OCI-LY1 (cell line): ENCODE results near the gene BMF.

Source experiments
- H2AFZ ChIP-seq: fragments of 200-600 bp; sonication (generic), shearing (Covaris generic); 2 replicates; pipeline ENCODE4 v1.6.0; 2014; ENCODE audit warnings: antibody characterized with exemption, mild to moderate bottlenecking, low read length
- H3F3A ChIP-seq: fragments of 200-600 bp; sonication (generic), shearing (Covaris generic); 2 replicates; pipeline ENCODE4 v1.6.0; 2014; ENCODE audit warnings: mild to moderate bottlenecking, antibody characterized with exemption, low read length, moderate library complexity; ENCODE audit not compliant: insufficient read depth
- H3K27ac ChIP-seq: fragments of 200-600 bp; sonication (generic); 2 replicates; pipeline ENCODE4 v1.5.1; 2014; ENCODE audit warnings: low read length, mixed run types, mild to moderate bottlenecking, low read depth; ENCODE audit not compliant: poor library complexity, severe bottlenecking
- H3K27me3 ChIP-seq: fragments of 200-600 bp; sonication (generic); 2 replicates; pipeline ENCODE4 v1.6.0; 2014; ENCODE audit warnings: antibody characterized with exemption, mild to moderate bottlenecking, low read length, moderate library complexity; ENCODE audit not compliant: insufficient read depth
- H3K36me3 ChIP-seq: fragments of 200-600 bp; sonication (generic); 2 replicates; pipeline ENCODE4 v1.6.1; 2014; ENCODE audit warnings: mild to moderate bottlenecking, antibody characterized with exemption, low read length, moderate library complexity, mixed read lengths; ENCODE audit not compliant: insufficient read depth
- H3K4me1 ChIP-seq: fragments of 200-600 bp; sonication (generic); 2 replicates; pipeline ENCODE4 v1.5.1; 2014; ENCODE audit warnings: mild to moderate bottlenecking, low read length, moderate library complexity; ENCODE audit not compliant: insufficient read depth, severe bottlenecking
- H3K4me2 ChIP-seq: fragments of 200-600 bp; sonication (generic), shearing (Covaris generic); 2 replicates; pipeline ENCODE4 v1.6.1; 2014; ENCODE audit warnings: low read length
- H3K4me3 ChIP-seq: fragments of 200-600 bp; sonication (generic); 2 replicates; pipeline ENCODE4 v1.5.1; 2014; ENCODE audit warnings: low read length, low read depth, mild to moderate bottlenecking, mixed read lengths; ENCODE audit not compliant: poor library complexity, severe bottlenecking
- H3K79me2 ChIP-seq: fragments of 200-600 bp; shearing (Covaris generic); 2 replicates; pipeline ENCODE4 v1.6.1; 2016; ENCODE audit warnings: mixed run types, low read length, mixed read lengths; ENCODE audit not compliant: insufficient read depth
- H3K9ac ChIP-seq: fragments of 200-600 bp; sonication (generic), shearing (Covaris generic); 2 replicates; pipeline ENCODE4 v1.6.1; 2014; ENCODE audit warnings: mild to moderate bottlenecking, low read length, mixed read lengths
- H3K9me2 ChIP-seq: fragments of 200-600 bp; sonication (generic), shearing (Covaris generic); 2 replicates; pipeline ENCODE4 v1.6.1; 2014; ENCODE audit warnings: low read depth, mild to moderate bottlenecking, low read length, mixed read lengths
- H3K9me3 ChIP-seq: fragments of 200-600 bp; shearing (Covaris generic); 2 replicates; pipeline ENCODE4 v1.6.1; 2014; ENCODE audit warnings: low read length, mixed read lengths
- H4K20me1 ChIP-seq: fragments of 200-600 bp; sonication (generic), shearing (Covaris generic); 2 replicates; pipeline ENCODE4 v1.6.0; 2016; ENCODE audit warnings: mild to moderate bottlenecking, low read length; ENCODE audit not compliant: insufficient read depth
- EZH2 ChIP-seq: fragments of 200-600 bp; sonication (generic), shearing (Covaris generic); IDR thresholded peaks from 2 replicates; pipeline ENCODE4 v1.8.0; 2017; ENCODE audit warnings: borderline replicate concordance, mixed run types, mild to moderate bottlenecking, antibody characterized with exemption, low read length, moderate library complexity, mixed read lengths
- TF ChIP-seq, protein P1 (sequence below): fragments of 200-600 bp; sonication (generic), shearing (Covaris generic); IDR thresholded peaks from 2 replicates; pipeline ENCODE4 v1.5.1; 2017; ENCODE audit warnings: mild to moderate bottlenecking, antibody characterized with exemption, low read length, moderate library complexity, mixed read lengths

BMF gene

DNA sequence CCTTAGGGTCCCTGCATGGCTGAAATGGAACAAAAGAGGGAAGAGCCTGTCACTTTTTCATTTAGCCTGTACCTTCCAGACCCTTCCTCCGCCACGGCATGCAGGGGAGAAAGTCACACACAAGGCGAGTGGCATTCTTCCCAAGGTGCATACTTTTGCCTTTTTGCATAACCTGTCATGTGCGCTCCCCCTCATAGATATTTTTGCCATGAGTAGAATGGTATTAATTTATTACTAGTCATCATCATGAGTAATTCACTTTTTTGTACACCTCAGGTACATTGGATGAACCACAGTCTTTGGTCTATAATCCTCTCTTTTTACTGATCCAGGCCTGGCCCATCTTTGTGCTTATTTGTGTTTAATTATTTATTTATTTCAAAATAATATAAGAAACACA, 43.3 kb upstream of the BMF start:
- H4K20me1 ChIP-seq, result no peaks in the 10 kb centered on the region
- H3K27me3 ChIP-seq, result no peaks in the 10 kb centered on the region
- TF ChIP-seq, protein P1, sequence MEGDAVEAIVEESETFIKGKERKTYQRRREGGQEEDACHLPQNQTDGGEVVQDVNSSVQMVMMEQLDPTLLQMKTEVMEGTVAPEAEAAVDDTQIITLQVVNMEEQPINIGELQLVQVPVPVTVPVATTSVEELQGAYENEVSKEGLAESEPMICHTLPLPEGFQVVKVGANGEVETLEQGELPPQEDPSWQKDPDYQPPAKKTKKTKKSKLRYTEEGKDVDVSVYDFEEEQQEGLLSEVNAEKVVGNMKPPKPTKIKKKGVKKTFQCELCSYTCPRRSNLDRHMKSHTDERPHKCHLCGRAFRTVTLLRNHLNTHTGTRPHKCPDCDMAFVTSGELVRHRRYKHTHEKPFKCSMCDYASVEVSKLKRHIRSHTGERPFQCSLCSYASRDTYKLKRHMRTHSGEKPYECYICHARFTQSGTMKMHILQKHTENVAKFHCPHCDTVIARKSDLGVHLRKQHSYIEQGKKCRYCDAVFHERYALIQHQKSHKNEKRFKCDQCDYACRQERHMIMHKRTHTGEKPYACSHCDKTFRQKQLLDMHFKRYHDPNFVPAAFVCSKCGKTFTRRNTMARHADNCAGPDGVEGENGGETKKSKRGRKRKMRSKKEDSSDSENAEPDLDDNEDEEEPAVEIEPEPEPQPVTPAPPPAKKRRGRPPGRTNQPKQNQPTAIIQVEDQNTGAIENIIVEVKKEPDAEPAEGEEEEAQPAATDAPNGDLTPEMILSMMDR, result no peak
- TF ChIP-seq EZH2, result no peak
- no peaks in the 10 kb centered on the region for H3F3A ChIP-seq
- H3K36me3 ChIP-seq, result no peaks in the 10 kb centered on the region
- H3K4me3 ChIP-seq, result no peak overlapping the region
- H3K9ac ChIP-seq, result no peak overlapping the region
- H3K4me1 ChIP-seq, result no peaks in the 10 kb centered on the region
- no peak overlapping the region for H2AFZ ChIP-seq
- H3K79me2 ChIP-seq, result no peaks in the 10 kb centered on the region
- no peak overlapping the region for H3K27ac ChIP-seq
- no peaks in the 10 kb centered on the region for H3K9me3 ChIP-seq
- H3K4me2 ChIP-seq, result no peak overlapping the region
- H3K9me2 ChIP-seq, result no peaks in the 10 kb centered on the region

DNA sequence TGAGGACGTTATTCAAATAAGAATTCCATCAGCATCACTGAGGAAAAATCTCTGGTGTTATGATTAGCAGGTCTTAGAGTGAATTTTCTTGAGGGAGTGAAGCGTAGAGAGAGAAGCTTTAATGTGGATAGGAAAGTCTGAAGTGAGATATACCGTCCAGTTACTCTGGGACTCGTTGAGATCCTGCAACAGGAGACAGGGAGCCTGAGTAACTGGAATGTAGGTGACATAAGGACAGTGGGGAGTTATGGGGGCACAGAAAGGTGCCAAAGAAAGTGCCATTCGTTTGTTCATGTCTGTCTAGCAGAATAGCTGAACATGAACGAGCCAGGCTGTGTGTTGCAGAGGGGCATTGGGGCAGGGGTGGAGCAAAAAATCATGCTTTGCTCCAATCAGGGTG, 42.8 kb upstream of the BMF start:
- no peak overlapping the region for H2AFZ ChIP-seq
- no peaks in the 10 kb centered on the region for H3K9me3 ChIP-seq
- no peaks in the 10 kb centered on the region for H4K20me1 ChIP-seq

DNA sequence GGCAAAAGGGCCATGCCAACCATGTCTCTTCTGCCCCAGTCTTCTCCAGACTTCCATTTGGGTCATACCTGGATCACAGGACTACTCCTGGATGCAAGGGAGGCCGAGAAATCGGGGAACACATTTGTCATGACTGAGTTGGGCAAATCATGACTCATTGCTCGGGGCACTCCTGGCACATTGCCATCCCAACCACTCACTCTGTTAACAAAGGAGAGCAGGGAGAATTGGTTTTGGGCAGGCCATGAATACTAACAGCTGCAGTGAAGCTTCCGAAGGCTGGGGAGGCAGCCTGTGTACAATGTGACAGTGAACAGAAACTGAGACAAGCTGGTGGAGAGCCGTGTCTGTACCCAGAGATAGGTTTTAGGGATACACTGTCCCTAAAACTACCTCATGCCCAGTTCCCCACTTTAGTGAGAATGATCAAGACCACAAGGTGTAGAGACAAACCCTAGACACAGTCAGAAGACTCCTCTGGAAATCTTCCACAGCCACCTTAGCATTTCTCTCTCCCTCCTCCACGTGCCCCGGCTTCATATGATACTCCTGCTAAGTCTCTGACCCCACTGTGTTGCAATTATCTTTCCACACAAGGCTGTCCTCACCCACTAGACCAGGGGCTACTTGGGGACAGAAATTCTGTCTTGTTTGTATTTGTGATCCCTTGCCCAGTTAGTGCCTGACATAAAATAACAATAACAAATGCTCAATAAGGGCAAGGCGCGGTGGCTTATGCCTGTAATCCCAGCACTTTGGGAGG, 41.7 kb upstream of the BMF start:
- Histone ChIP-seq H3K4me3 (no peak overlapping the region), H3K27ac (no peak overlapping the region), H3F3A (no peaks in the 10 kb centered on the region), H3K36me3 (no peaks in the 10 kb centered on the region), H3K4me1 (no peaks in the 10 kb centered on the region), H3K9ac (no peak overlapping the region), H2AFZ (no peak overlapping the region), H3K79me2 (no peaks in the 10 kb centered on the region), H3K9me2 (no peaks in the 10 kb centered on the region), H3K4me2 (no peak overlapping the region), H4K20me1 (no peaks in the 10 kb centered on the region), H3K27me3 (no peaks in the 10 kb centered on the region), H3K9me3 (no peaks in the 10 kb centered on the region)
- TF ChIP-seq, protein P1, result no peak
- no peak for TF ChIP-seq EZH2

More for the DNA sequence above, 42.8 kb upstream of the BMF start:
- no peaks in the 10 kb centered on the region for H3K27me3 ChIP-seq
- no peak overlapping the region for H3K4me2 ChIP-seq
- H3K4me3 ChIP-seq, result no peak overlapping the region
- H3K9me2 ChIP-seq, result no peaks in the 10 kb centered on the region
- no peak for TF ChIP-seq EZH2
- TF ChIP-seq, protein P1, result no peak
- no peaks in the 10 kb centered on the region for H3F3A ChIP-seq
- H3K27ac ChIP-seq, result no peak overlapping the region
- H3K36me3 ChIP-seq, result no peaks in the 10 kb centered on the region
- no peaks in the 10 kb centered on the region for H3K79me2 ChIP-seq
- H3K4me1 ChIP-seq, result no peaks in the 10 kb centered on the region
- no peak overlapping the region for H3K9ac ChIP-seq
